ENCODE results near the gene ANKRD9. TPM values are rescaled to one million over a fixed set of nuclear protein-coding genes. Genes with fewer than 3 reads are reported as not detected.
A peak's percentile ranks its signal among the peaks of the same experiment; 100 is the strongest.
"Not testable (repeated sequence)": the region's sequence is repeated elsewhere in the genome, so short reads cannot be mapped to it uniquely, and the experiment has no call there.

Gene ANKRD9
- total RNA-seq, 1 experiment from 2014 or later = 8.4 TPM

GRCh38 chr14:102523569-102524450 is 14.2 kb upstream of the ANKRD9 start:
- intact Hi-C loops (cut with micrococcal nuclease) = loop anchor here (1.0 to 5.0 kb wide), 3 partner anchors 28 to 168 kb away; no protein-coding TSS in a partner anchor
- peak overlapping the region; percentile 95 for H3K4me3 Mint-ChIP-seq (ENCODE audit: unreplicated experiment)
- CTCF ChIA-PET = interaction anchor here (0.6 to 6.8 kb wide), 19 partner anchors 9 to 729 kb away, joined by 3 to 61 read pairs (median 5); no protein-coding TSS in a partner anchor

DNA sequence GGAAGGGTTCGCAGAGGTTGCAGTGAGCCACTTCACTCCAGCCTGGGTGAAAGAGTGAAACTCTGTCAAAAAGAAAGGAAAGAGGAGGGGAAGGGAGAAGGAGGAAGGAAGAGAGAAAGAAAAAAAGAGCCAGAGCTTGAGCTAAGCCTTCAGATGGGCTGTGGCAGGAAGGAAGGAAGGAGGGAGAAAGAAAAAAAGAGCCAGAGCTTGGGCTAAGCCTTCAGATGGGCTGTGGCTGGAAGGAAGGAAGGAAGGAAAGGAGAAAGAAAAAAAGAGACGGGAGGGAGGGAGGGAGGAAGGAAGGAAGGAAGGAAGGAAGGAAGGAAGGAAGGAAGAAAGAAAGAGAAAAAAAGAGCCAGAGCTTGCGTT is 13.6 kb upstream of the ANKRD9 start:
- ChIA-PET CTCF (interaction anchor here (0.6 to 6.8 kb wide), 6 partner anchors 58 to 326 kb away, joined by 3 to 61 read pairs (median 5); no protein-coding TSS in a partner anchor), POLR2A (interaction anchor here (1.3 to 1.4 kb wide), 2 partner anchors 15 to 21 kb away, joined by 3 to 5 read pairs; no protein-coding TSS in a partner anchor)
- H3K27ac Mint-ChIP-seq (ENCODE audit: low read depth, unreplicated experiment) = no peak overlapping the region
- H3K27me3 Mint-ChIP-seq (ENCODE audit: insufficient read depth, unreplicated experiment) = no peaks in the 10 kb centered on the region
- peaks cover 5% of the 10 kb centered on the region for H3K36me3 Mint-ChIP-seq (ENCODE audit: insufficient read depth, unreplicated experiment)
- intact Hi-C loops (cut with micrococcal nuclease) = loop anchor here (5.0 kb wide), 1 partner anchor 169 kb away; no protein-coding TSS in a partner anchor
- TF ChIP-seq CTCF (IDR thresholded peaks at IDR 0.05; ENCODE audit: unreplicated experiment) = no peak
- peaks cover 25% of the 10 kb centered on the region for H3K4me1 Mint-ChIP-seq (ENCODE audit: insufficient read depth, unreplicated experiment)
- no peaks in the 10 kb centered on the region for H3K9me3 Mint-ChIP-seq (ENCODE audit: unreplicated experiment)
- DNase-seq (ENCODE audit: unreplicated experiment) = no peak
- H3K4me3 Mint-ChIP-seq (ENCODE audit: unreplicated experiment) = peak overlapping the region; percentile 24
- BruUV-seq (replicated peaks) = no TSS peak

More at GRCh38 chr14:102523569-102524450, 14.2 kb upstream of the ANKRD9 start:
- peaks cover 25% of the 10 kb centered on the region for H3K4me1 Mint-ChIP-seq (ENCODE audit: insufficient read depth, unreplicated experiment)
- H3K27ac Mint-ChIP-seq (ENCODE audit: low read depth, unreplicated experiment) = peak overlapping the region; percentile 97
- no peak for TF ChIP-seq CTCF (IDR thresholded peaks at IDR 0.05; ENCODE audit: unreplicated experiment)
- H3K27me3 Mint-ChIP-seq (ENCODE audit: insufficient read depth, unreplicated experiment) = no peaks in the 10 kb centered on the region
- BruUV-seq (replicated peaks) = no TSS peak
- DNase-seq (ENCODE audit: unreplicated experiment) = no peak
- POLR2A ChIA-PET = interaction anchor here (0.8 to 5.4 kb wide), 22 partner anchors 14 to 392 kb away, joined by 3 to 88 read pairs (median 4); partner anchors contain the start of genes ANKRD9 and RCOR1
- H3K36me3 Mint-ChIP-seq (ENCODE audit: insufficient read depth, unreplicated experiment) = peaks cover 5% of the 10 kb centered on the region
- H3K9me3 Mint-ChIP-seq (ENCODE audit: unreplicated experiment) = no peaks in the 10 kb centered on the region

DNA sequence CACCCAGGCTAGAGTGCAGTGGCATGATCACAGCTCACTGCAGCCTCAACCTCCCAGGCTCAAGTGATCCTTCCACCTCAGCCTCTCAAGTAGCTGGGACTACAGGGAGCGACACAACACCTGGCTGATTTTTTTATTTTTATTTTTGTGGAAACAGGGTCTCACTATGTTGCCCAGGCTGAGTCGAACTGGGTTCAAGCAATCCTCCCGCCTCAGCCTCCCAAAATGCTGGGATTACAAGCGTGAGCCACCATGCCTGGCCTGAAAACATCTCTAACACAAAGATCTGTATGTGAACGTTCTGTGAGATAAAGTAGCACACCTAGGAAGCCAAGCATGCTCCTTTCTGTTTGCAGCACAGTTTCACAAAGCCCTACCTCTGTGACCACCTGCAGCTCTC is 10.1 kb upstream of the ANKRD9 start:
- BruUV-seq (replicated peaks); H3K9me3 Mint-ChIP-seq (ENCODE audit: unreplicated experiment); H3K27me3 Mint-ChIP-seq (ENCODE audit: insufficient read depth, unreplicated experiment); DNase-seq (ENCODE audit: unreplicated experiment); H3K4me3 Mint-ChIP-seq (ENCODE audit: unreplicated experiment); H3K36me3 Mint-ChIP-seq (ENCODE audit: insufficient read depth, unreplicated experiment); H3K27ac Mint-ChIP-seq (ENCODE audit: low read depth, unreplicated experiment); POLR2A ChIA-PET: not testable (repeated sequence)
- CTCF ChIA-PET = interaction anchor here (0.6 to 3.9 kb wide), 3 partner anchors 81 to 248 kb away, joined by 3 to 34 read pairs (median 4); no protein-coding TSS in a partner anchor
- peaks cover 11% of the 10 kb centered on the region for H3K4me1 Mint-ChIP-seq (ENCODE audit: insufficient read depth, unreplicated experiment)
- intact Hi-C loops (cut with micrococcal nuclease) = loop anchor here (5.0 kb wide), 1 partner anchor 173 kb away; no protein-coding TSS in a partner anchor

DNA sequence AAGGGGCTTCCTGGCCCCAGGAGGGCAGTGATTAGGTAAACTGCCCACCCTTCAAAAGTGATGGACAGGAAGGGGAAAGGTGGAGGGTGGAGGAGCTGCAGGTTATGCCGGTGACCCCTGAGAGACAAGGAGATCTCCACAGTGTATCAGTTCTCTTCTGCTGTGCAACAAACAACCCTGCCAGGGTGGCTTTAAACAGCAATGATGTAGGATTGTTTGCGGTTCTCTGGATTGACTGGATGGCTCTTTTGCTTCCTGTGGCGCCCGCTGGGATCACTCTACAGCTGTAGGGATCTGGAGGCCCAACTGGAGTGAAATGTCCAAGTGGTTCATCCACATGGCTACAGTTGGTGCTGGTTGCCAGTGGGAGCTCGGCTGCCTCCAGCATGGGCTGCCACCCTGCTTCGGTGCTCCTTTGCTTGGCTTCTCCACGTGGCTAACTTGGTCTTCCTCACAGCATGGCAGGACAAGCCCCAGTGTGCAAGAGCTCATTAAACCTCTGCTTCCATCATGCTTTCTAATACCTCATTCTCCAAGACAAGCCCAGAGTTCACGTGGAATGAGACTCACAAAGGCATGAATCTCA is 8.6 kb upstream of the ANKRD9 start:
- no peak for TF ChIP-seq CTCF (IDR thresholded peaks at IDR 0.05; ENCODE audit: unreplicated experiment)
- Mint-ChIP-seq H3K4me1 (ENCODE audit: insufficient read depth, unreplicated experiment) (peaks cover 5% of the 10 kb centered on the region), H3K4me3 (ENCODE audit: unreplicated experiment) (peak overlapping the region; percentile 69), H3K9me3 (ENCODE audit: unreplicated experiment) (no peaks in the 10 kb centered on the region), H3K27me3 (ENCODE audit: insufficient read depth, unreplicated experiment) (no peaks in the 10 kb centered on the region), H3K27ac (ENCODE audit: low read depth, unreplicated experiment) (no peak overlapping the region), H3K36me3 (ENCODE audit: insufficient read depth, unreplicated experiment) (no peaks in the 10 kb centered on the region)
- POLR2A ChIA-PET = interaction anchor here (1.0 kb wide), 1 partner anchor 8 kb away, joined by 3 read pairs; the partner anchor contains the start of gene ANKRD9
- CTCF ChIA-PET = interaction anchor here (0.6 to 3.9 kb wide), 9 partner anchors 10 to 107 kb away, joined by 3 to 34 read pairs (median 4); no protein-coding TSS in a partner anchor
- DNase-seq (ENCODE audit: unreplicated experiment) = no peak
- no TSS peak for BruUV-seq (replicated peaks)
- intact Hi-C loops (cut with micrococcal nuclease) = no loop called here

Data from MCF 10A (cell line).